GM18951 (cell line): Measurements from ENCODE around the gene ADD1.

Experiments
- POLR2A ChIP-seq: IDR thresholded peaks from 4 replicates; pipeline ENCODE4 v1.6.1; 2011; ENCODE audit warnings: mild to moderate bottlenecking; ENCODE audit not compliant: insufficient read length, insufficient read depth; ENCODE audit errors: extremely low read depth
- in situ Hi-C: fragments of 300-500 bp; cut with MboI; formaldehyde crosslinking; loops from one replicate; pipeline ENCODE4 v1.12.0; 2022; ENCODE audit warnings: low sequenced_read_pairs, mixed read lengths, inconsistent platforms; ENCODE audit not compliant: unreplicated experiment

ADD1 gene

DNA sequence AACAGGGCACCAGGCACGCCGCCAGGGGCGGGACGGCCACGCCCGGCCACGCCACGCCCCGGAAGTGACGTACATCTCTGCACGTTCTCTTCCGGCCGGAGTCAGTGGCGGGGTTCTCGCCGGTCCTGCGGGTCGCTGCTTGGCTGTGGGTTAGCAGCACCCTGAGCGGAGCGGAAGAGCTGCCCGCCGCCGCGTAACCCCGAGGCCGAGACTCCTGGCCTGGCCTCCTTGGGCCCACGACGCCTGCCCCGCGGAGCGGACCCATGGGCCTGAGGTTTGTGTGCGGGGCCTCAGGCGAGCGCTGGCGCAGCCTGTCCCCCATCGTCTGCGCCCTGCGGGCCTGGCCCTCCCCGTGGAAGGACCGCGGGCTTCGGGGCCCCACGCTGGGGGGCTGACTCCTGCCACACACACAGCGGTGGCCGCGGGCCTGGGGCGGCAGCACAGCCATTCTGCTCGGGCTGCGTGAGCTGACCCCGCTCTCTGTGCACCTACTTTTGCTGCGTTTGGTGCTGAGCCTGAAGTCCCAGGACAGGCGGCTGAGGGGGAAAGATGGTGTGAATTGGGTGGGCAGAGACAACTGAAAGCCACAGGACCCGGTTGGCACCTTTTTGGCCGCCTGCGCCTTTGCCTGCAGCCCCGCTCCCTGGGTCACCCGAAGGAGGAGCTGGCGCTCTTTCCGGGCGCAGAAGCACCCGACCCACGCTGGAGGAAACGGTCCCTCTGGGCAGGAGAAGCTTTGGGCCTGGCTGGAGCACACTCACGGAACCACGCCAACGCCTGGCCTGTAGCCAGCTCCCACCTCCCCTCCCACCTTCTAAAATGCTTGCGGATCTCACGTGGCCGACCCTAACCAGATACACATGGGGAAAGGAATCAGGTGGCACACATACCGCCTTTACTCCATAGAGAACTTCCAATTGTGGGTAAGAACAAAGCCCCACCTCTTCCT is 91.4 kb downstream of the ADD1 start:
- in situ Hi-C loops = loop anchor here (10.0 kb wide), 1 partner anchor 170 kb away; no protein-coding TSS in a partner anchor
- peak; percentile 95 for TF ChIP-seq POLR2A

DNA sequence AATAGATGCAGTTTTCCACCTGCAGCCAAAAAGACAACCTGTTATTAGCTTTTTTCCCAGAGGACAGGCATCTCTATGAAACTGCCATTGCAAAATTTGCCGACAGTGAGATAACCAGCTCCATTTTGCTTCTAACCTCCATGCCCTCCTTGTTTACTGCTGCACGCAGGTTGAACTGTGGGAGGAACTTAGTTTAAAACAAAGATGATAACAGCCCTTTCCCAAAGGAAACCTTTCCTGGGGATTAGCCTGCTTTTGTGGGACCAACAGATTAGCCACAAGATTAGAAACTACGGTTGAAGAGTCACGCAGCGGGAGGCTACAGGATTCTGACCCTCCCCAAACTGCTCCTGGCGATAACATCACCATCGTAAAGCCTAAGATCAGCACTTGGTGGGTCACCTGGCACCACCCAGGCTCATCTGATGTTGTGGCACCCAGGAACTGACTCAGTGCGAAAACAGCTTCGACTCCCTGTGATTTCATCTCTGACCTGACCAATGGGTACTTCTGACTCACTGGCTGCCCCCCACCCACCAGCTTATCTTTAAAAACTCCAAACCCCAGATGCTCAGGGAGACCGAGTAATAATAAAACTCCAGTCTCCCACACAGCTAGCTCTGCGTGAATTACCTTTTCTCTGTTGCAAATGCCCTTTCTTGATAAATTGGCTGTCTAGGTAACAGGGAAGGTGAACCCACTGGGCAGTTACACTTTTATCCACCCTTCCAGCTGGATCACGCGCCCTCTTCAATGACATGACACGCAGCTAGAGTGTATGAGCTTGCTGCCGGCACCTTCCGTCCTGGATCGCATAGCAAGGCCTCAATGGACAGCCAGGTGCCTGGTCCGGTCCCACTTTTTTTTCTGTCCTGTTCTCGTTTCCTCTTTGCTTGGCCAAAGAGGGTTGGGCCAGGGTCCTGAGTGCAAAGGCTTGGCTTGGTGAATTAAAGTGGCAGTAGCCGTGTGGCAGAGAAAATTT is 92.4 kb downstream of the ADD1 start:
- in situ Hi-C loops = loop anchor here (10.0 kb wide), 1 partner anchor 171 kb away; no protein-coding TSS in a partner anchor
- TF ChIP-seq POLR2A = peak; percentile 49

DNA sequence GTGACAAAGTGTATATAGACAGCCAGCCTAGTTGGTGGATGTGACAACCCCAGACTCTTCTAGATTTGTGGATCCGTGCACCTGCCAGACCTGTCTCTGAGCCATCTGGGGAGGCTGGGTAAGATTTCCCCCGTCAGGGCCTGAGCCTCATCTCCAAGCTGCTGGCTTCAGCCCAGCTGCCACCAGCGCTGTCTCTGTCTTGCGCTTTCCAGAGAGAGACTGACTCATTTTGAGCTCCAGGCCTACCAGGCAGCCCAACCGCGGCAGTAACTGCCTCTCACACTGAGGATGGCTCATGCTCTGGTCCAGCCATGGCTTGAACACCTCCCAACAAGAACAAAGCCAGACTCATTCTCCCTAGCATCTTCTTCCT is 93.1 kb downstream of the ADD1 start:
- TF ChIP-seq POLR2A = no peak
- in situ Hi-C loops = loop anchor here (10.0 kb wide), 1 partner anchor 172 kb away; no protein-coding TSS in a partner anchor

DNA sequence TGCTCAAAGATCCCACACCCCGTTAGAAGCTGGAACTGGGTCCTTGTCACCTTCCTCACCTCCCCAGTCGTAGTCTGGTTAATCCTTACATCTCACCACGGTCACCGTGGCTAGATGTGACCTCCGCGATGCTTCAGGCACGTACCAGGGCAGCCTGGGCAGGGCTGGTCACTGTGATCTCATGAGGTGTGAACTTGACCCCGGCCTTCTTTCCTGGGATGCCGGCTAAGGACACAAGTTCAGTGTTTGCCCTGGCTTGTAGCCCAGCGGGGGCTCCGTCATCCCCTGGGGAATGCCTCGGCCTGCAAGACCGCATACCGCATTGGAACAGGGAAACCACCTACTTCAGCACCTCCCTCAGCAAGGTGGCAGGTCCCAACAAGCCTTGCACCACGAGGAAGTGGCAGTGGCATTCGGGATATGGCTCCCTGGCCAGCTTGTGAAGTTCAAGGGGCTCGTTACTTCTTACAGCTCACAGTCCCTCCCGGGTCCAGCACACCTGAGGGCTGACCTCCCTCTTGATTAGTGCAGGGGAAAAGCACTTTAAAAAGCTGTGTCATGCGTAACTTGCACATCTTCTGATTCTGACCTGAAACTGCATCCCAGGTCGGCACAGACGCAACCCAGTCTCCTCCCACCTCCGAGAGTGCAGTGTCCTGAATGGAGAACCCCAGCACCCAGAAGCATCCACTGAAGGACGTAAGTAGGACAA is 93.7 kb downstream of the ADD1 start:
- TF ChIP-seq POLR2A = no peak
- in situ Hi-C loops = loop anchor here (10.0 kb wide), 1 partner anchor 173 kb away; no protein-coding TSS in a partner anchor

DNA sequence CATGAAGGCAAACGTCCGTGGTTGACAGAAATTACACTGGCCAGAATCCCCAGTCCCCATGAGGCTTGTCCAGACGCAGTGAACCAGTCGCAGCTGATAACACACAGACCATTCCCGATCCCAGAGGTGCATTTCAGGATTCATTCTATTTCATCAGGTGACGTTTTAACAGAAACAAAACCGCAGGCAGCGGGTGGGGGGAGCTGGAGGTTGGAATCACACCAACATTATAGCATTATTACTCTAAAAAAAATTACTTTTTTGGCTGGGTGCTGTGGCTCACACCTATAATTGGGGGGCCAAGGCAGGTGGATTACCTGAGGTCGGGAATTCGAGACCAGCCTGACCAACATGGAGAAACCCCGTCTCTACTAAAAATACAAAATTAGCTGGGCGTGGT is 94.3 kb downstream of the ADD1 start:
- in situ Hi-C loops = loop anchor here (10.0 kb wide), 1 partner anchor 173 kb away; no protein-coding TSS in a partner anchor
- TF ChIP-seq POLR2A = no peak

DNA sequence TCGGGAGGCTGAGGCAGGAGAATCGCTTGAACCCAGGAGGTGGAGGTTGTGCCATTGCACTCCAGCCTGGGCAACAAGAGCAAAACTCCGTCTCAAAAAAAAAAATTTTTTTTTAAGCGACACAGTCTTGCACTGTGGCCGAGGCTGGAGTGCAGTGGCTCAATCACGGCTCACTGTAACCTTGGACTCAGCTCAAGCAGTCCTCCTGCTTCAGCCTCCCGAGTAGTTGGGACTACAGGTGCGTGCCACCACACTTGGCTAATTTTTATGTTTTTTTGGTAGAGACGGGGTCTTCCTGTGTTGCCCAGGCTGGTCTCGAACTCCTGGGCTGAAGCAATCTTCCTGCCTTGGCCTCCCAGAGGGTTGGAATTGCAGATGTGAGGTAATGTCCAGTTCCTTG is 94.8 kb downstream of the ADD1 start:
- in situ Hi-C loops = loop anchor here (10.0 kb wide), 1 partner anchor 174 kb away; no protein-coding TSS in a partner anchor

DNA sequence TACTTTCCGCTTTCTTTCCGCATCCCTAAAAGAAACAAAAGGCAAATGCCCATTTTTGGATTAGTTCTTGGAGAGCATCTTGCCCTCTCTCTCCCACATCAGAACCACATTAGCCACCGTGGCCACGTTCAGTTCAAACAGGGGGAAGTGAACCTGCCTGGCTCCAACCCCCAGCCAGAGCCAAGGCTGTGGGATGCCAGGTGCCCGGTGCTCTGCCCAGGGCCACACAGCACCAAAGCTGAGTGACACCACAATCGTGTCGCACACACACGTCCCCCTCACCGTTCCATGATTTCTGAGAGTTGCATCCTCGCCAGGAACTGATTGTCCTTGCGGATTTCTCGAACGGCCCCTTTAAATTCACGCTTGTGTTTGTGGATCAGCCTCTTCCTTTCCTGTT is 95.3 kb downstream of the ADD1 start:
- TF ChIP-seq POLR2A = no peak
- in situ Hi-C loops = loop anchor here (10.0 kb wide), 1 partner anchor 174 kb away; no protein-coding TSS in a partner anchor

DNA sequence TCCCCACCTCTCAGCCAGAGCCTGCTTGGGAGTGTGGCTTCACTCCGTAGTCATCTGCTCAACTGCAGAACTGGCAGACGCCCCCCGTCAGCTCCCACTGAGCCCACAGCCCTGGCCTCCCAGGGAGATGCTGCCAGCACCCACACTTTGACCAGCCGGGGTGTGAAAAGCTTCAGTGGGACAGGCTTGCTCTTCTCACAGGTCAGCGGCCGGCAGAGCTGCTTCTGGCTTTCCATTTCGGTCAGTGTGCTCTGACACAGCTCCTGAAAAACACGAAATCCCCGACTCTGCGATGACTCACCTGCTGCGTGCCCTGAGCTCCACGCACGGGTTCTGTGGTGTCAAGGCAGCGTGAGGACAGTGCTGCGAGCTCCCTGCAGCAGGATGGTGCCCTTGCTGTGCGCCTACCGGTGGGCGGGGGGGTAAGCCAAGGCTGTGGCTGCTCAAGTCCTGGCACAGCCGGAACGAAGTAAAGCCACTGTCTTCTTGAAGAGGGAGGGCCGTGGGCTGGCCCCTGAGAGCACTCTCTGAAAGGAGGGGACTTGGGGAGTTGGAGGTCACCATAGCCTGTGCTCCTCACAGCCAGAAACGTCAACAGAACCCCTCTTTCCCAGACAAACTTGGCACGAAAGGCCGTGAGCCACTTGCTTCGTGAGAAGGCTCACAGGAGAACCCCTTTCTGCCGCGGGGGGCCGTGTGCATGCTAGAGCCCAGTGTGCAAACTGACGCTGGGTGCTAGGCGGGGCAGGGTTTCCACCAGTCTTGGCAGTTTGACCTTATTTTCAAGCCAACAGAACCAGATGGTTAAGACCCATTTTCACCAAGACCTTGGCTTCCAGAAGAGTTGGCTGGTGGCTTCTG is 96.0 kb downstream of the ADD1 start:
- in situ Hi-C loops = loop anchor here (10.0 kb wide), 1 partner anchor 175 kb away; no protein-coding TSS in a partner anchor
- no peak for TF ChIP-seq POLR2A

DNA sequence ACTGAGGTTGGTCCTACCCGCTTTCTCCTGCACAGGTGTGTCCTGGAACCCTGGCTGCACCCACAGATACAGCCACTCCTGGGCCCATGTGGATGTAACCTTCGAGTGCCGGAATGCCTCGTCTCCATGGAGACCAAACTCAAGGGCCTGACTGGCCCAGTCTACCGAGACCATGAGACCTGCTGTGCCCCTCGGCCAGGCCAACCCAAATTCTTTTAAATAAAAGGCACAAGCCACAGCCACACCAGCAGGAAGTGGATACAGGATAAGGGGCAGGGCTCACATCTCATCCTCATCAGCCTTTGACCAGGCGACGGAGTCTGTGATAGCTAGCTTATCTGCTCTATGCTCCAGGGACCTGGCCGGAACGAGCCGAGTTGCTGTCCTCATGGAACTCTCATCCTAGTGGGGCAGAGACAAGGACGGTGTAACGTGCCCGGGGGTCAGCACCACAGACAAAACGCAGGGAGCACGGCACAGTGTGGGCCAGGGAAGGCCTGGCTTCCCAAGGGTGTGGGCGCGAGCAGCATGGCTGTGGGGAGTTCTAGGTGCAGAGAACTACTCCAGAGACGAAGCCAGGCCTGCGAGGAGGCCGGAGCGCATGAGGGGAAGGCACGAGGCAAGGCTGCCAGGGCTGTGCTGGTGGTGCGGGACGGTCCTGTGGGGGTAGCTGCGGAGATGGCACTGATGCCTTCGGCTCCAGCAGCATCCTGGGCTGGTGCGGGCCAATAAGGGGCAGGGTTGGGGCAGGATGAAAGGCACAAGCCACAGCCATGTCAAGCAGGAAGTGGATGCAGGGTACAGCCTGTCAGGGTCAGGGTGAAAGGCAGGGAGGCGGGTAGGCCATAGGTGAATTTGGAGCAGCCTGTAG is 96.9 kb downstream of the ADD1 start:
- in situ Hi-C loops = no loop called here
- no peak for TF ChIP-seq POLR2A

DNA sequence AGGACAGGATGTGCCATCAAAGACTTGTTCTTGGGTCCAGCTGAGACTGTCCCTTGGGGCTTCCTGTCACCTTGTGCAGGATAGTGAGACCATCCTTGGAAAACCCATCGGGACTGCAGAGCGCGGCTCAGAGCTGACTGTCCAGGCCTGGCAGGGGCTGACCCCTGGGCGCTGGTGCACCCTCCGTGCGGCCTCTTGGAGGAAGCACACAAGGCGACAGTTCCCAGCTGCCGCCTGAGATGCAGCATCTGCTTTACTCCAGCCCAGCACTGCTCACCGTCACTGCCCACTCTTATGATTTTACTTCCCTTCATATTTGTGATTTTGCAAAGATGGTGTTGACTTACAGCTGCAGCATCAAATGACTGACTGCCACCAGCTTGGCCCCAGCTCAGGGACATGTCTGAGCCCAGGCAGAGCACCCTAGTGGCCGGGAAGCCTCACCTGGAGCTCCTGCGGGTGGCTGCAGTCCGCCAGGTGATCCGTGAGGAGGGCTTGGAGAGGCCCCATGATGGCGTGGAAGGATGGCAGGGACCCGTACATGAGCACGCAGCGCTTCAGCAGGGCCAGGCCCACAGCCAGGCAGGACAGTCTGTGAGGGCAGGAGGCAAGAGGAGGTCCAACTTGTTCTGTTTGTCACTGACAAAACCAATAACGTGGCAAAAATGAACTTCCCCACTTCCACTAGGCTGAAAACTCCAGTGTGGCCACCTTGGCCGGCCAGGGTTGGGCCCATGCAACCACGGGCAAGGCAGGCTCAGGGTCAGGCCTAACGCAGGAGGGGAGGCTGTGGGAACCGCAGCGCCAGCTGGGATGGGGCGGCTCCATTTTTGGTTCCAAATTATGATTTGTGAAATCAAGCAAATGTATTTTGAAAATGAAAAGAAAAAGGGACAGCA is 97.7 kb downstream of the ADD1 start:
- TF ChIP-seq POLR2A = no peak
- in situ Hi-C loops = no loop called here
